Mesenteric fat pad (tissue), 1 donor: ENCODE data around the gene KRTAP1-5. TPM values are rescaled to one million over a fixed set of nuclear protein-coding genes. Genes with fewer than 3 reads are reported as not detected.
"Not testable (repeated sequence)": the region's sequence is repeated elsewhere in the genome, so short reads cannot be mapped to it uniquely, and the experiment has no call there.

Experiments
- DNase-seq: peaks from one replicate; pipeline ENCODE4 v3.0.0-alpha.2; 2020; ENCODE audit warnings: low spot score
- total RNA-seq: library from RNA; stranded (reverse); fragmentation: NEBNext Ultra II Directional; extraction: Animal tissue kit (Norgen Biotek cat#: 25700); gene quantifications from one replicate; pipeline ENCODE4 v1.2.1, GENCODE V29; 2021
- donor health status: DM: yes; HTN: yes; CAD: no.

KRTAP1-5 gene
- total RNA-seq, 1 donor from 2014 or later: not detected

GRCh38 chr17:41049110-41049509 lies 22.1 kb upstream of the KRTAP1-5 start:
- no peak for DNase-seq

- no peak for DNase-seq
Measured at GRCh38 chr17:41048441-41048840, 21.4 kb upstream of the KRTAP1-5 start.

DNA sequence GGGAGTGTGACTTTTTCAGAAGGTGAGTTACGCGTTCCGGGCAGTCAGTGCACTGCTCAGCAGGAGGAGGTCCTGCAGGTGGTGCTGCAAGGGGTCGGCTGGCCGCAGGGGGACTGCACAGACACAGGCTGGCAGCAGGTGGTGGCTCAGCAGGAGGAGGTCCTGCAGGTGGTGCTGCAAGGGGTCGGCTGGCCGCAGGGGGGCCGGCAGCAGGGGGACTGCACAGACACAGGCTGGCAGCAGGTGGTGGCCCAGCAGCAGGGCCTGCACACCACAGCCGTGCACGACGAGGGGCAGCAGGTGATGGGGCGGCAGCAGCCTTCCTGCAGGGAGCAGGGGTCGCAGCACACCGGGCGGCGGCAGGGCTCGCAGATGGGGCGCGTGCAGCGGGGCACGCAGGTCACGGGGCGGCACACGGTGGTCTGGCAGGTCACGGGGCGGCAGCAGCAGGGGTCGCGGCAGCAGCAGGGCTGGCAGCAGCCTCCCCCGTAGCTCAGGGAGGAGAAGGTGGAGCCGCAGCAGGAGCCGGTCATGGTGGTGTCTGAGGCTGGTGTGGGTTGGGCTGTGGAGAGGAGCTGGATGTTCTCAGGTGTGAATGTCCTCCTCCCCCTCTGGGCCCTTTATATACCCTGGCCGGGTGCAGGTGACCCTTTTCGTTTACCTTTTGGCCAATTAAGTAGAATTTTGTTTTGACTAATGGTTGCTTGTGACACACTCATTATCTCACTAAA lies 19.9 kb upstream of the KRTAP1-5 start, which contains the start of gene KRTAP2-1:
Gene KRTAP2-1 (minus strand): TSS at position 582 of the 731 bp plus-strand sequence. CDS start 49 bp downstream, at position 533.
- DNase-seq: not testable (repeated sequence)

DNA sequence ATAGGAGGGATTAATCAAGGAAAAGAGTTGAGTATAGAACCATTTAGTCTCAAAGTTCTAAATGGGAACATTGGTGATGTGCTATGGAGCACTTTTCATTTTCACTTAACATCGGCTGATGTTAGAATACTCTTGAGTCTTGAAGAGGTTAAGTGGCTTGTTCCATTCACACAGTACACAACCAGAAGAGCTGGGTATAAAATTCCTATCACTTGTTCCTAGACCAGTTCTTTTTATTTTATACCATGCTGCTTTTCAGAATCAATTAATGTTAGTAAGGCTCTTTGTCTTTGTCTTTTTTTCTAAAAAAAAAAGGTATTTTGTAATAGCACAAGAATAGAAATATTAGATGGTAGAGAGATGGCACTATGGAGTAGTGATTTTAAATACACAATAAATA lies 15.9 kb upstream of the KRTAP1-5 start:
- DNase-seq: no peak

DNA sequence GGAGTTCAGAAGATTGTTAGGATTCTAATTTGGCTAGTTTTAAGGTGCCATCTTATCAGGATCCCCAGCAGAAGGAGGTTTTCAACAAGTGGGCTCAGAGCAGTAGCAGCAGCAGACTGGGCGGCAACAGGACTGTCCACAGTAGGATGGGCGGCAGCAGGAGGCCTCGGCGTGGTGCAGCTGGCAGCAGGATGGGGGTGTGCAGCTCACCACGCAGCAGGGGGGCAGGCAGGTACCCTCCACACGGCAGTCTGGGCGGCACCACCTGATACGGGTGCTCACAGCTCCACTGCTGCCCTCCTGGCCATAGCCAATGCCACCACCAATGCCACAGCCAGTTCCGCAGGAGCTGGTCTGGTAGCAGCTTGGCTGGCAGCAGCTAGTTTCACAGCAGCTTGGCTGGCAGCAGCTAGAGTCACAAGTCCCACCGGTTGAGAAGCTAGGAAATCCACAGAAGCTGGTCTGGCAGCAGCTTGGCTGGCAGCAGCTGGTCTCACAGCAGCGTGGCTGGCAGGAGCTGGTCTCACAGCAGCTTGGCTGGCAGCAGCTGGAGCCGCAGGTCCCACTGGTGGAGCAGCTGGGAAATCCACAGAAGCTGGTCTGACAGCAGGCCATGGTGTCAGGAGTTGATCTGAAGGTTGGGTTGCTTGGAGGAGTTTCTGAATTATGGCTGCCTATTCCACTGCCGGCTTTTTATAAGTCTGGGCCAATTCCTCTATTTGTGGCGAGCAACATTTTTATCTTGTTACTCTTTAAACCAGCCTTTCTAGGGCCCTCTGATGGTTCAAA lies 14.0 kb upstream of the KRTAP1-5 start, which contains the start of gene KRTAP1-1:
Gene KRTAP1-1 (minus strand): TSS at position 668 of the 789 bp plus-strand sequence. CDS start 53 bp downstream, at position 615.
- DNase-seq: not testable (repeated sequence)

DNA sequence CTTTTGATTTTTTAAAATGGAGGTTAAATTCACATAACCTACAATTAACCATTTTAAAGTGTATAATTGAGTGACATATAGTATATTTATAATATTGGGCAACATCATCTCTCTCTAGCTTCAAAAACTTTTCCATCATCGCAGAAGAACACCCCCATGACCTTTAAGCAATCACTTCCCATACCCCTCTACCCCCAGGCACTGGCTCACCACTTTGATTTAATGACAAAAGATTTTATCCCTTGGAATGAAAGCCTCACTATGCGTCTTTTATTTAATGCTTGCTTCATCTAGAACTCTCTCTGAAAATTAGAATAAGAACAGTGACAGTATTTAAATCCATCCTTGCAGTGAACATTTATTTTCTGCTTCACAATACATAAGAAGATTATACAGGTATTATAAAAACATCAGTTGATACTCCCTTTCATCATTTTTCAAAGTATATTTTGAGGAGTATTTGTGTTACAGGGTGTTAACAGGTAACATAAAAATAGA lies 10.9 kb upstream of the KRTAP1-5 start:
- no peak for DNase-seq

DNA sequence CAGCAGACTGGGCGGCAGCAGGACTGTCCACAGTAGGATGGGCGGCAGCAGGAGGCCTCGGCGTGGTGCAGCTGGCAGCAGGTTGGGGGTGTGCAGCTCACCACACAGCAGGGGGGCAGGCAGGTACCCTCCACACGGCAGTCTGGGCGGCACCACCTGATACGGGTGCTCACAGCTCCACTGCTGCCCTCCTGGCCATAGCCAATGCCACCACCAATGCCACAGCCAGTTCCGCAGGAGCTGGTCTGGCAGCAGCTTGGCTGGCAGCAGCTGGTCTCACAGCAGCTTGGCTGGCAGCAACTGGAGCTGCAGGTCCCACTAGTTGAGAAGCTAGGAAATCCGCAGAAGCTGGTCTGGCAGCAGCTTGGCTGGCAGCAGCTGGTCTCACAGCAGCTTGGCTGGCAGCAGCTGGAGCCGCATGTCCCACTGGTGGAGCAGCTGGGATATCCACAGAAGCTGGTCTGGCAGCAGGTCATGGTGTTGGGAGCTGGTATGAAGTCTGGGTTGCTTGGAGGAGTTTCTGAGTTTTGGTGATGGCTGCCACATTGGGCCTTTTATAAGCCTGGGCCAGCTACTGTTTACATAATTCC lies 7.4 kb upstream of the KRTAP1-5 start, which contains the start of gene KRTAP1-3:
Gene KRTAP1-3 (minus strand): TSS at position 529 of the 590 bp plus-strand sequence. CDS start 53 bp downstream, at position 476.
- not testable (repeated sequence) for DNase-seq

GRCh38 chr17:41029633-41030245 lies 2.7 kb upstream of the KRTAP1-5 start, which contains the start of gene KRTAP1-4:
TSS of gene KRTAP1-4 (minus strand) at chr17:41030195. CDS start at chr17:41030078, 117 bp downstream.
- DNase-seq: no peak

- no peak for DNase-seq
Measured at GRCh38 chr17:41024697-41025096, 2.3 kb downstream of the KRTAP1-5 start.

- no peak for DNase-seq
Measured at GRCh38 chr17:41020336-41020735, 6.7 kb downstream of the KRTAP1-5 start.

DNA sequence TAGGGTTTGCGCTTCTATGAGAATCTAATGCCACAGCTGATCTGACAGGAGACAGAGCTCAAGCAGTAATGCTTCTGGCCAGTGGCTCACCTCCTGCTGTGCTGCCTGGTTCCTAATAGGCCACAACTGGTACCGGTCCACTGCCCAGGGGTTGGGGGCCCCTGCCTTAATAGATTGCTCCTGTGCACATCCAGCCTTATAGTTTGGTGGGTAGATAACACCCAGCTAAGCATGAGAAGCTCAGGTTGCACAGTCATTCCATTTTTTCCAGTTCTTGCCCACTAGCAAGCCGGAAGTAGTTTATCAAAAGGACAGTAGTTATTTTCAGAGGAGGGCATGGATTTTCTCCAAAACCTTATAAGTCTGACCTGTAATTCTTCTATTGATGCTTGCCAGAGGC lies 7.6 kb downstream of the KRTAP1-5 start:
- no peak for DNase-seq

GRCh38 chr17:41018541-41018940 lies 8.5 kb downstream of the KRTAP1-5 start:
- DNase-seq: no peak

GRCh38 chr17:41016578-41017215 lies 10.3 kb downstream of the KRTAP1-5 start:
- no peak for DNase-seq

DNA sequence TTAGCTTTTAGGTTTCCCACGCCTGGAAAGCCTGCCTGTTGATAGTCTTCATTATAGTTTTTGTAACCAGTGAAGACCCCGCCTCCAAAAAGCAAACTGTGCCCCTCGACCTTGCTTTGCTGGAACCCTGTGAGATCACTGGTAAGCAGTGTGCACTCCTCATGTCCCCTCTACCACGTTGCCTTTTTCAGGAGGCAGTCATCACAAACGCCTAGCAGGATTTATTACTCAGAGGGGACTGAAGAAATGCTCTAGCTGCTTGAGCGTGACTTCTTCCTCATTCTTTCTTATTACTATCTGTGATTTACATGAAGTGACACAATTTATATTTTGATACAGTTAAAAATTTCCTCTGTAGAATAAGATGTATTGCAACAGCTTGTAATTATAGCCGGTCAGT lies 11.6 kb downstream of the KRTAP1-5 start:
- no peak for DNase-seq

DNA sequence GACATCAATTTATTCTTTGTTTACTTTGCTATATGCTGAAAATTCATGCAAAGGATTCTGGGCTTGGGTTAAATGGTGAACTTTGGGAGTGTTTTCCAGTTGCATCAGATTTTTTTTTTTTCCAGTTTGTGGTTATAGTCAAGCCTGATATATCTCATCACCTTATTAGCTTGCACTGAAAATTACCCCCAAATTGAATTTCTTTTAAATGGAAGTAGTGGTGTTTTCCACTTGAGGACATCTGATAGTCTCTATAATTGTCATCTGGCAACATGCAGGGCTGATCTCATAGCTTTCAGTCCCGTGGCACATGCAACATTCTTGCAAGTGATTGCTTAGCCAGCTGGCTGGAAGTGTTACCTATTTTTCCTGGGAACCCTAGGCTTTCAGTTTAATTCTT lies 13.4 kb downstream of the KRTAP1-5 start:
- no peak for DNase-seq

DNA sequence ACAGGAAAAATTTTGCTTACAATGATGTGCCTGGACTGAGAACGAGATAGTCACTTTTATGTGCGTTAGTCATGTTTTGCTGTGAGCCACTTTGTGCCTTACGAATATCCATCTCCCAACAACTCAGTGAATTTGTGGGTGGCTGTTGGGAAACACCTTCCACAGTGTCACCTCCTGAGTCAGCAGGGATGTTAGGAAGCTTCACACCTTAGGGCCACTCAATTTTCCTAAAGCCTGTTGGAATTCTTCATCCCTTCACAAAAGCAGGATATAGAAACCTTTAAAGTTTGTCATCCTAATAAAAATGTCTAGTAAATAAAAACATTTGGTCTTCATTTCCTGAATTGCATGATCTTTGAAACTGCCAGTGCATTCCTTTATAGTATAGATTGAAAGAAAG lies 13.8 kb downstream of the KRTAP1-5 start:
- DNase-seq: no peak

- no peak for DNase-seq
Measured at GRCh38 chr17:41012326-41013120, 14.5 kb downstream of the KRTAP1-5 start.

- DNase-seq: no peak
Measured at GRCh38 chr17:41010441-41010840, 16.6 kb downstream of the KRTAP1-5 start.

- DNase-seq: no peak
Measured at GRCh38 chr17:41009936-41010335, 17.1 kb downstream of the KRTAP1-5 start.
